ENCODE measurements around the gene NPY1R.

NPY1R gene
- 0 reads per million in 2 donors for total RNA-seq

GRCh38 chr4:163332526-163333406 lies at the start of gene NPY1R:
Gene NPY1R (minus strand): TSS chr4:163332596. CDS start chr4:163326554, 6,042 bp downstream.
- DNase-seq, result peak in 1 of 5 experiments; percentile 44

GRCh38 chr4:163380703-163381102 lies 48.3 kb upstream of the NPY1R start:
- DNase-seq, result no peak

- no peak for DNase-seq
Observed at GRCh38 chr4:163378661-163379060, 46.3 kb upstream of the NPY1R start.

GRCh38 chr4:163372029-163372428 lies 39.6 kb upstream of the NPY1R start:
- DNase-seq, result no peak

GRCh38 chr4:163367651-163368050 lies 35.3 kb upstream of the NPY1R start:
- no peak for DNase-seq

GRCh38 chr4:163356104-163356503 lies 23.7 kb upstream of the NPY1R start:
- no peak for DNase-seq

- no peak for DNase-seq
Observed at GRCh38 chr4:163353054-163353453, 20.7 kb upstream of the NPY1R start.

GRCh38 chr4:163350672-163351071 lies 18.3 kb upstream of the NPY1R start:
- DNase-seq, result no peak

- no peak for DNase-seq
Observed at GRCh38 chr4:163344147-163345125, 12.0 kb upstream of the NPY1R start.

- no peak for DNase-seq
Observed at GRCh38 chr4:163343604-163344146, 11.3 kb upstream of the NPY1R start, which contains the start of gene NPY5R. Gene NPY5R (plus strand): TSS chr4:163343892. CDS start chr4:163350274, 6,382 bp downstream.

GRCh38 chr4:163335384-163335783 lies 3.0 kb upstream of the NPY1R start:
- no peak for DNase-seq

- peak in 1 of 5 experiments; percentile 5 for DNase-seq
Observed at GRCh38 chr4:163331629-163332376, 593 bp downstream of the NPY1R start.

- no peak for DNase-seq
Observed at GRCh38 chr4:163330916-163331628, 1.3 kb downstream of the NPY1R start.

- DNase-seq, result no peak
Observed at GRCh38 chr4:163317110-163317509, 15.3 kb downstream of the NPY1R start.

GRCh38 chr4:163309466-163309865 lies 22.9 kb downstream of the NPY1R start:
- no peak for DNase-seq

- DNase-seq, result no peak
Observed at GRCh38 chr4:163303069-163303468, 29.3 kb downstream of the NPY1R start.

GRCh38 chr4:163300445-163300844 lies 32.0 kb downstream of the NPY1R start:
- no peak for DNase-seq

GRCh38 chr4:163295138-163295537 lies 37.3 kb downstream of the NPY1R start:
- no peak for DNase-seq

- DNase-seq, result no peak
Observed at GRCh38 chr4:163284304-163284703, 48.1 kb downstream of the NPY1R start.

GRCh38 chr4:163280703-163281519 lies 51.5 kb downstream of the NPY1R start:
- no peak for DNase-seq

Measured in T-helper 2 cell (primary cell).